Stimulated activated CD4-positive, alpha-beta T cell treated with anti-CD3 and anti-CD28 coated beads, Interleukin-1b, Interleukin-23, amount 100 ng/mL, for 1 hour (primary cell): ENCODE measurements around the gene LEUTX.

Source experiments
- DNase-seq, 2 donors: peaks; one replicate each; pipeline ENCODE4 v3.0.0-alpha.2; 2020; ENCODE audit warnings: low read depth in 2 of 2

Gene LEUTX

GRCh38 chr19:39824143-39825092, 45.8 kb downstream of the LEUTX start:
- peak; percentile 63 to 67 for DNase-seq

- DNase-seq, result no peak
These were observed 46.4 kb downstream of the LEUTX start for GRCh38 chr19:39825093-39825463.

GRCh38 chr19:39825531-39826076, 47.0 kb downstream of the LEUTX start:
- no peak for DNase-seq

GRCh38 chr19:39826311-39826945, 47.8 kb downstream of the LEUTX start:
- no peak for DNase-seq

GRCh38 chr19:39827216-39827615, 48.6 kb downstream of the LEUTX start:
- DNase-seq, result no peak

- no peak for DNase-seq
These were observed 49.5 kb downstream of the LEUTX start for GRCh38 chr19:39828015-39828653.

GRCh38 chr19:39828654-39829032, 50.0 kb downstream of the LEUTX start:
- DNase-seq, result no peak

- no peak for DNase-seq
These were observed 51.1 kb downstream of the LEUTX start for GRCh38 chr19:39829702-39830275.

- DNase-seq, result no peak
These were observed 51.8 kb downstream of the LEUTX start for GRCh38 chr19:39830406-39830805.

- DNase-seq, result no peak
These were observed 52.2 kb downstream of the LEUTX start for GRCh38 chr19:39830847-39831246.

GRCh38 chr19:39831679-39832078, 53.0 kb downstream of the LEUTX start:
- no peak for DNase-seq

GRCh38 chr19:39832341-39833083, 53.9 kb downstream of the LEUTX start:
- DNase-seq, result no peak

- DNase-seq, result no peak
These were observed 54.5 kb downstream of the LEUTX start for GRCh38 chr19:39833160-39833463.

- DNase-seq, result peak; percentile 91 to 97
These were observed 55.0 kb downstream of the LEUTX start, which contains the start of gene DYRK1B for GRCh38 chr19:39833464-39834286. Gene DYRK1B (minus strand): TSS chr19:39834162. CDS start chr19:39831867, 2,295 bp downstream.

GRCh38 chr19:39834287-39834841, 55.7 kb downstream of the LEUTX start:
- DNase-seq, result no peak
